Muscle of back (tissue), 11 donors: ENCODE measurements around the gene CCDC57. TPM values are rescaled to one million over a fixed set of nuclear protein-coding genes. Genes with fewer than 3 reads are reported as not detected.

ENCODE experiments used
- DNase-seq, 3 donors: peaks; one replicate each; pipeline versions ENCODE4 v3.0.0 to v3.0.0-alpha.2; 2013
- polyA plus RNA-seq, 10 donors: library from polyadenylated mRNA; unstranded; fragments of 120-200 nt; gene quantifications; one replicate each; pipeline ENCODE4 v1.2.1, GENCODE V29; 2013; ENCODE audit not compliant: insufficient read length in 10 of 10

Gene CCDC57
- polyA plus RNA-seq, 10 donors = 15.7 to 32.8 (median 22.1) TPM

DNA sequence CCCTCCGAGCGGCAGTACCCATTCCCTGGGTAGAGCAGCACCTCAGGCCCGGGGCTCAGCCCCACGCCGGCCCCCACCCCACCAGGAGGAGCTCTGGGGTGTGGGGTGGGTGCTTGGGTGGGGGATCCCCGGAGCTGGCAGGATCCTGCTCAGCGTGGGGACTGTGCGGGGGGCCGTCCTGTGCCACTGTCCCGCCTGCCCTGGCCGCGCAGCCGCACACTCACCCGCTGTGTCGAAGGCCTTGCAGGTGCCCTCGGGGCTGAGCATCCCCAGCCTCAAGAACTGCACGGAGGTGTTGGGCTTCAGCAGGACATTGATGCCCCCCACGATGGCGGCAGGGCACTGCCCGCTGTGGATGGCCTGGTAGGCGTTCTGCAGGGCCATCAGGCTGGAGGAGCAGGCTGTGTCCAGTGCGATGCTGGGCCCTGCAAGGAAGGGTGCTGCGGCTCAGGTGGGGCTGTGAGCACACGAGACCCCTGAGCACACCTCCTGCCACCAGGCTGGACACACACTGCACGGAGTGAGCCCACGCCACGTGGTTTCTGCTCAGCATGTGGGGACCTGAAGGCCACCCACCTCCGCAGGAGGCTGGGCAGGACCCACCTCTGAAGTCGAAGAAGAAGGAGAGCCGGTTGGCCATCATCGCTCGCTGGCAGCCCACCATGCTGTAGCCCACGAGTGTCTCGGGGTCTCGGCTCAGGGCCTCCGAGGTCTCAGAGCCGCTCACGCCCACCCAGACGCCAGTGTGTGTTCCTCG lies 119.5 kb downstream of the CCDC57 start:
- no peak for DNase-seq

DNA sequence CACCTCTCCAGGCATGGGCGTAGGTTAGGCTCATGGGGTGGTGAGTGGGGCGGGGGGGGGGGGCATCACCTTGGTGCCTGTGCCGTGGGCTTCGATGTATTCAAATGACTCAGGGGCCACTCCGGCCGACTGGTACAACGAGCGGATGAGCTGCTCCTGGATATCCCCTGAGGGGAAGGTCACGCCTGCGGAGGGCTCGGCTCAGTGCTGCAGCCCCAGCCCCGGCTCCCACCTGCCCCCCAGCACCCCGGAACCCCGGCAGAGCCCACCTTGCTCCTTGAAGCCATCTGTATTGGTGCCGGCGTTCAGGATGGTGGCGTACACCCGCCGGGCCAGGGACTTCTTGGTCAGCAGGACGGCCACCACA lies 120.0 kb downstream of the CCDC57 start:
- no peak for DNase-seq

DNA sequence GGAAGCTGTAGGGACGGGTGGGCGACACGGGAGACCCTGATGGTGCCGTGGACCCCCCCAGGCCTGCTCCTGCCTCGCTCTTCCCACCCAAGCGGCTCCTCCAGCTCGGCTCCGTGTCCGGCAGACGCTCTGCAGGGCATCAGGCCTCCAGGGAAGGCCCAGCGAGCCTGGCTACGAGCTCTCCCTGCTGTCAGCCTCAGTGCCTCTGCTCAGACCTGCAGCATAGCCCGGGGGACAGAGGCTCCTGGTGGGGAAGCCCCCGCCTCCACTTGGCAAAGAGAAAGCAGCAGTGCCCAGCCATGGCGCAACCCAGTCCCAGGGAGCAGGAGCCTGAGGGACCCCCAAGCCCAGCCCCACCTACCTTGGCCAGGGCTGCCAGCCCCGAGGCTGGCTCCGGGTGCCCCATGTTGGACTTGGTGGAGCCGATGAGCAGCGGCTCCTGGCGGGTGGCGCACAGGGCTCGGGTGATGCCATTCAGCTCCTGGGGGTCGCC lies 120.5 kb downstream of the CCDC57 start:
- DNase-seq = peak in 1 of 3 donors; percentile 0

DNA sequence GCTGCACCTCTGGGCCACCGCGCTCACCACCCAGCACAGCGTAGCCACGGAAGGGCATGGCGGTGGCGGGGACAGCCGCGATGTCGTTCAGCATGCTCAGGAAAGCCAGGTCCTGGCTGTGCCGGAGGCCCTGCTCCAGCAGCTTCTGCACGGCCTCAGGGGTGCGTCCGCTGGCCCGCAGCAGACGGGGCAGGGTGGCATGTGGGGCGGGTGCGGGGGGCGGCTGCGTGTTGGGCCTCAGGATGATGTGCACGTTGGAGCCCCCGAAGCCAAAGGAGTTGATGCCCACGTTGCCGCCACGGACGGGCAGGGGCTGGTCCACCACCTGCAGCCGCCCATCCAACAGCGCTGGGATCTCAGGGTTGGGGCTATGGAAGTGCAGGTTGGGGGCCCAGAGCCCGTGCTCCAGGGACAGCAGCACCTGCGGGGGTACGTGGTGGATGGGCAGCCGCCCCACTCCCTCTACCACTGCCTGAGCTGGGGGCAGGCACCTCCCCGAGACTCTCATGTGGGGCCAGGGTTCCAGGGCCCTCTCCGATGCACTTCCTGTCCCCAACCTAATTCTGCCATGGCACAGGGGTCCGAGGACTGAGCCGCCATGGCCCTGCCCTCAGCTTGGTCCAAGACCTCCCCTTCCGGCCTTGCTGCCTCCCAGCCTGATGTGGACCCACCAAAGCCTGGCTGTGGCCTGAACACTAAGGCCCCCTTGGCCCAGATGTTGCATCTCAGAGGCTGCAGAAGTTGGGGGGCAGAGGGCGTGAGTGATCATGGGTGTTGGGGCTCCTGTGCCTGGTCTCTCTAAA lies 121.2 kb downstream of the CCDC57 start:
- DNase-seq = peak in 1 of 3 donors; percentile 0

DNA sequence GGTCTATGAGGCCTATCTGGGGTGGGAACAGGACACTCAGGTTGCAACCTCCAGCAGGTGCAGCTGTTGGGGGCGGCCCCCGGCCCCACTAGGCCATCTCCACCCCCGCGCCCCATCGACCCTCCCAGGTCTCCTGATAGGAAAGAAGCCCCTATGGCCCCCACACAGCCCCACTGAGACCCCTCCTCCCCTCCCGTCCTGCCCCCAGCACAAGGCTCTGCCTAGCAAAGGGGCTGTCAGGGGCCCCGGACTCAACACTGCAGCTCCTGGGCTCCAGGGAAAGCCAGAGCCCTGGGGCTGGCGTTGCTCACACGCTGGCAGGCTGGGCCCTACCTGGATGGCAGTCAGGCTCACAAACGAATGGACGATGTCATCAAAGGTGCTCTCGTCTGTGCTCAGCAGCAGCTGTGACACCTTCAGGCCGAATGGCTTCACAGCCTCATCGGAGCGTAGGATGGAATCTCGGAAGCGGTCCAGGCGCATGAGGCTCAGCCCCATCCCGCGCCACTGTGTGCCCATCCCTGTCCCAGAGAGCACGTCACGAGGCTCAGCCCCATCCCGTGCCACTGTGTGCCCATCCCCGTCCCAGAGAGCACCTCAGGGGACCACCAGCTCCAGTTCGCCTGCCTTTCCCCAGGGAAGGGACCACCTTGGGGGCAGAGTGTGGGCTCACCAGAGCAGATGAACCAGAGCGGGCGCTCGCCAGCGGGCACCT lies 121.9 kb downstream of the CCDC57 start:
- DNase-seq = peak in 1 of 3 donors; percentile 3

DNA sequence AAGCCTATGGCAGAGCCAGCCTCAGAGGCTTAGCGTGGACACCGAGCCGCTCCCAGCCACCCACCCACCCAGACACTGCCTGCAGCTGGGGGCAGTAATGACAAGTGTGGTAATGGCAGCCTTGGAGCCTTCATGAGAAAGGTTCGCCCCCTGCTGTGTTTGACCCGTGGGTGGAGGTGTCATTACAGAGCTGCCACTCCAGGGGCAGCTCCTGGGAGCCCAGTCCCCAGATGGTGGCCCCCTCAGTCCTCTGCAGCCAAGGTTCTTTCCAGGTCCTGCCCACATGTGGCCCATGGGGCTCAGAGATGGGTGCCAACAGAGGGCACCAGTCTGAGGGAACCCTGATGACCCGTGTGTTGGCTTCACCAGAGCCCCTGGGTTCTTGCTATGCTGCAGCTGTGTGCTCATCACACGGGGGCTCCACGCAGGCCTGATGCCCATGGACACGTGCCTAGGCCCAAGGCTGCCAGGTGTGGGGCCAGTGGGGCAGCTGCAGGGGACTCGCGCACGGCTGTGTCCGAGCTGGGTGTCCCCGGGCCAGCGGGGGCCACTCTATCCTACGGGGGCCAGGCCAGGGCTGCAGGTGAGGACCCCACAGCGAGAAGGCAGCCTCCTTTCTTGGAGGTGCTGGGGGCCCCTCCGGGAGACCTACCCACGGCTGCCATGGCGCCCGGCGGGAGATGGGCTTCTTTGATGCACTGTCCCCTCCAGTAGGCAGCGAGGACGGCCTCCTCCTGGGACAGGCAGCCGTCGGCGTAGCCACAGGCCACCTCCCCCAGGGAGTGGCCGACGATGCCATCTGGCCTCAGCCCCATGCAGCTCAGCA lies 122.7 kb downstream of the CCDC57 start:
- peak in 1 of 3 donors; percentile 0 for DNase-seq

DNA sequence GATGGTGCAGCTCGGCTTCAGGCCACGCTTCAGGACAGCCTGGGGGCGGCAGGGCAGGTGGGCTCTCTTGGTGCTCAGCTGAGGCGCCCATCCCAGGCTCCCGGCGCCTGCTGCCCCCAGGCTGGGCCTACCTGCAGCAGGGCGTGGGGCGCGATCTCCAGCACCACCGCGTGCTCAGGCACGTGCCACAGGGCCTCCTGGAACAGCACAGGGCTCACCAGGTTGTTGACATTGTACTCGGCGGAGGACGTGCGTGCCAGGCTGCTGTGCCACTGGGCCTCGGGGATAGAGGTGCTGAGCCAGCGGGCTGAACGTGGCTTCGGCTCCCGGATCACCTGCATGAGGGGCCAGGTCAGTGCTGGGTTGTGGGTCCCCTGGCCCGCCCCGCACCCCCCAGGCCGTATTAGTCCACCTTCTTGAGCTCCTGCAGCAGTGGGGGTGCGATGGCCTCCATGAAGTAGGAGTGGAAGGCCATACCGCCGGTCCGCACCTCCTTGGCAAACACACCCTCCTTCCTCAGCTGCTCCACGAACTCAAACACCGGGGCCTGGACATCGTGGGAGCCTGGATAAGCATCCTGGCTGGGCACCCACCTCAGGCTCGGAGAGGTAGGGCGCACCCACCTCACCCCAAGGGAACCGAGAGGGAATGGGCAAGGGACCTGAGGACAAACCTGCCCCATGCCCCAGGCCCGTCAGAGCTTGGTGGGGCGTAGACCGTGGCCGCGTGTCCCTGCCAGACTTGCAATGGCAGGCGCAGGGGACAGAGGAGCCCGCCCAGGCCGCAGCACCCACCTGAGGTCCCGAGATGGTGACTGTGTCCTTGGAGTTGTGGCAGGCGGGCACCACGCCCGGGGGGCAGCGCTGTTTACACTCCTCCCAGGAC lies 123.6 kb downstream of the CCDC57 start:
- DNase-seq = peak in 1 of 3 donors; percentile 2

DNA sequence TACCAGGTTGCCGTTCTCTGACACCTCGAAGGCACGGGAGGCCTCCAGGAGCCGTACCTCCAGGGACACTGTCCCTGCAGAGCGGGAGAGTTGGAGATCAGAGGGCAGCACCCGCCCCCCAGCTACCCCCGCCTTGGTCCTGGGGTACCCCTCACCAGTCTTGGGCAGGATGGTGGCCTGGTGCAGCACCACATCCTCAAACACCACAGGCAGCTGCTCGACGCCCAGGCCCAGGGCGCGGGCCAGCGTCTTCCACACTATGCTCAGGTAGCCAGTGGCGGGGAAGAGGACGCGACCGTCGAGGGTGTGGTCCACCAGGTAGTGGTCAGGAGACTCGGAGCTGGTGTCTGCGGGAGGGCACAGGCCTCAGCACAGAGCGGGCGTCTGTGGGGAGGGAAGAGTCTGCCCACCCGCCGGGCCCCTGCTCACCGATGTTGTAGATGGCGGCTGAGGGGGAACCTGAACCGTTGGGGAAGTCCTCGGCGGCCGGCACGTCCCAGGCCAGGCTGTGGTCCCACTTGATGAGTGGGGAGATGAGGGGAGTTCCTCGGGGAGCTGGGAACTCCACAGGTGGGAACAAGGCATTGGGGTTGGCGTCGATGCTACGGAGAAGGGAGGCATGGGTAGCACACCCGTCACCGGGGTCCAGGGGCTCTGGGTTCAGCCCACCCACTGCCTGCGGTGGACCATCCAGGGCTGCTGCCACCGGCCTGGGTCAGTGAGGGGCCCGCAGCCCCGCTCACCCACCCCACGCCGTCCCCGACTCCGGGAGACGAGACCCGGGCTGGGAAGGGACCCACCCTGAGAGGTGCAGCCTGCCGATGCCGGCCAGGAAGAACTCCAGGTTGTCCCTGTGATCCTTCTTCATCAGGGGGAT lies 124.4 kb downstream of the CCDC57 start:
- DNase-seq = peak in 1 of 3 donors; percentile 0

DNA sequence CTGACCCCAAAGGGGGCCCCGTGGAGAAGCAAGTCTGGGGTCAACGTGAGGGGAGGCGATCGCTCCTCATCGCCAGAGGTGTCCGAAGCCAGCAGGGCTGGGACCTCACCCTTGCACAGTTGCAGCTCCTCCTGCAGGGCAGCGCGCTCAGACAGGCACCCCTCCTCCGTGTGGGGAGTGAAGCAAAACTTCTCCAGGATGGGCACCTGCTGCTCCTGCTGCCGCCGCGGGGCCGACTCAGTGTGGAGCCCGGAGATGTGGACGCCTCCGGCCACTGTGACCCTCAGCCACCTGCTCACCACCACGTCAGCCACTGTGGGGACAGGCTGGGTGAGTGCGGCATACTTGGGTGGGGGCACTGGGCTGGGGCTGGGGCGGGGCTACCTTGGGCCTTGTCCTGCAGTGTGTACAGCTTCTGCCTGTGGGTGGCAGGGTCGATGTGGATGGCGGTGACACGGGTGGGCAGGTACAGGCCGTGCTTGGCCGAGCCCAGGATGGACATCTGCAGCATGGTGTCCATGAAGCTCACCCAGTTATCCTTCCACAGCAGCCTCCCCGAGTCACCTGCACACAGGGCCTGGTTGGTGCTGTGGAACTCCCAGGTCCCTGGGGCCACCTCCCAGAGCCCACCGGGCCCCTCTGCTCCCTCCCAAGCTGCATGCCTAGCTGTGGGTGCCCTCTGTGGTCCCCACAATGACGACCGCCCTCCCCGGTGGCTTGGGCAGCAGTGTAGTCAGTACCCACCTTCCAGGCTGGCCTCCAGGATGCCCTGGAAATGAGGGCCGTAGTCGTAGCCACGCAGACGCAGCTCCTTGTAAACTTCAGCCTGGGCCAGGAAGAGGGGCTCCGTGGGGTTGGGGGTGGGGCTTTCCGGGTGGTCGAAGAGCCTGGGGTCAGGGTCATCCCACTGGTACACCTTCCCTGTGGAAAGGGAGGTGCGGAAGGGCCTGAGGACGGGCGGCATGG lies 125.4 kb downstream of the CCDC57 start:
- peak in 1 of 3 donors; percentile 2 for DNase-seq

DNA sequence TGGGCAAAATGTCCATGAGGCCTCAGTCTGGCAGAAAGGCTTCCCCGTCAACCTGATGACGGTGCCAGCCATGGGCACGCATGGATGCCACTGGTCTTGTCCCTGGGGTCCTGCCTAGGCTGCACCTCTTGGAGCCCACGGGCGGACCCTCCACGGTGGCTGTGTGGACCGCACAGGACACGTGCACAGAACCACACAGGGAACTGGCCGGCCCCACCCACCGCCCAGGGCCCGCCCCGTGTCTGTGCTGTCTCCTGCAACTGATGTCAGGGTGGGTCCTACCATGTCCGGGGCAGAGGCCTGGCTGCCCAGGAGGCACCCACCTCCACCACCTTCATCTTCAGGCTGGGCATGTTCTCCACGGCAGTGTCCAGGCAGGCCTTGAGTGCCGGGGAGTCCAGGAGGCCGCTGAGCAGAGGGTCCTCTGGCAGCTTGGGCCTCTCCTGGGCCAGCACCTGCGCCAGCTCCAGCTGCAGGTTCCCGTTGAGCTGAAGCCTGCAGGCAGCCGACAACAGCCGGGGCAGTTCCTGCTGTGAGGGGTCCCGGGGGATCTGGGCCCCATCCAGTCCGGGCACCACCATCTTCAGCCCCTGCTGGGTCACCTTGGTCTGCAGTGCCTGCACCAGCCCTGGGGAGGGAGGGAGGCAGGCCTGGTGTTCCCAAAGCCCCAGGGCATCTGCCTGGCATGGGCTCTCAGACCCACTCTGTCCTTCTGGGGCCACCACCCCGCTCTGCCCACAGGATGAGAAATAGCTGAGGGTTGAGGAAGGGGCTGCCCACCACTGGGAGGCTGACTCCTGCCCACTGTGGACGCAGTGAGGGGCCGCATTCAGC lies 126.5 kb downstream of the CCDC57 start:
- DNase-seq = peak in 1 of 3 donors; percentile 2

DNA sequence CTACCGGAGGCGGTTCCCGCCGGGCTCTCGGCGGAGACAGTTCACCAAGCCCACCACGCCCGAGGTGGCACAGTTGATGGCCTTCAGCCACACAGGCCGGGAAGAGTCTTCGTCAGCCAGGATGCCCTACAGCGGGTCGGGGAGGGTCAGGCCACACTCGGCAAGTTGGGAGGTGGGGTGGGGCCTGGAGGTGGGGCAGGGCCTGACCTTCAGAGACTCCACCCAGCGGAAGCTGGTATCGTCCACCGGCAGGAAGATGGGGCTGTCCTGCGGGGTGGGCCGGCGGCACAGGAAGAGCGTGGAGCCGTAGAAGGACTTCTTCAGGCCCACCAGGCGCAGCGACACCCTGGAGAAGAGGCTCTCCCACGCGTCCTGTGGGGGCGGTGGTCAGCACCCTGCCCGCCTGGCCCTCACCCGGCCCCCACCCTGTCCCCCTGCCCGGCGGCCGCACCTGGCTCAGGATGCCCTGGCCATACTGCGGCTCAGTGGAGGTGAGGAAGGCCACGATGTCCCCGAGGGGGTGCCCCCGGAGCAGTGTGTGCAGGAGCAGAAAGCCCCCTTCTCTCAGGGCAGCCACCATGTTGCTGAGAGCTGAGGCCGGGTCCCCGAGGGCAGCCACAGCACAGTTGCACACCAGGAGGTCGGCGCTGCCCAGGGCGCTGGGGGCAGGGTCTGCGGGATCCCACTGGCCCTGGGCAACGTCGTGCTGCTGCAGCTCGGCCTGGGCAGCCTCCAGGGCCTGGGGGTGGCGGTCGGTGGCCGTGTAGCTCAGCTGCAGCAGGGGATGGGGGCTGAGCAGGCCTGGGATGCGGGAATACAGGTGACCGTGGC lies 127.4 kb downstream of the CCDC57 start:
- peak in 1 of 3 donors; percentile 6 for DNase-seq

DNA sequence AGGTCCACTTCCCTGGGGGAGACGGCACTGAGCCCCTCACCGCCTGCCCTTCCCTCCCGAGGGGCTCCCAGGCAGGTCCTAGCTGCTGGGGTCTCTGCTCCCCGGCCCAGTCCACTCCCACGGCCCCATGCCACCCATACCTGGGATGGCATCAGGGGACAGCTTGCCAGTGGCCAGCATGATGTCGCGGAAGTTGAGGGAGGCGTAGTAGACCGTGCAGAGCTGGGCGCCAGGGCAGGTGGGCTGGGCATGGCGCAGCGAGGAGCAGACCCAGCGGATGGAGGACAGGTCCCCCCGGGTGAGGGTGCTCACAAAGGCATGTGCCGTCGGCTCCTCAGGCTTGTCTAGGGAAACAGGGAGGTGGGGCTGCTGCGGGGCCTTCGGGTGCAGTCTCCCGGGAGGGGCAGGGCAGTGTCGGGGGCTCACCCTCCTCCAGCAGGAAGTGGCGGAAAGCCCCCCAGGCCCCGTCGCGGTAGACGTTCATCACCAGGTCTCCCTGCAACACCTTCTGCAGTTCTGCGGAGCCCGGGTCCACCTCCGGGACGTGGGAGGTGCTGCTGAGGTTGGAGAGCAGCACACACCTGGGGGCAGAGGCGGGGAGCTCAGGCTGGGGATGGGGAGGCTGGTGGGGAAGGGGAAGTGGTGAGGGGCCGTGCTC lies 128.1 kb downstream of the CCDC57 start:
- peak in 1 of 3 donors; percentile 2 for DNase-seq

DNA sequence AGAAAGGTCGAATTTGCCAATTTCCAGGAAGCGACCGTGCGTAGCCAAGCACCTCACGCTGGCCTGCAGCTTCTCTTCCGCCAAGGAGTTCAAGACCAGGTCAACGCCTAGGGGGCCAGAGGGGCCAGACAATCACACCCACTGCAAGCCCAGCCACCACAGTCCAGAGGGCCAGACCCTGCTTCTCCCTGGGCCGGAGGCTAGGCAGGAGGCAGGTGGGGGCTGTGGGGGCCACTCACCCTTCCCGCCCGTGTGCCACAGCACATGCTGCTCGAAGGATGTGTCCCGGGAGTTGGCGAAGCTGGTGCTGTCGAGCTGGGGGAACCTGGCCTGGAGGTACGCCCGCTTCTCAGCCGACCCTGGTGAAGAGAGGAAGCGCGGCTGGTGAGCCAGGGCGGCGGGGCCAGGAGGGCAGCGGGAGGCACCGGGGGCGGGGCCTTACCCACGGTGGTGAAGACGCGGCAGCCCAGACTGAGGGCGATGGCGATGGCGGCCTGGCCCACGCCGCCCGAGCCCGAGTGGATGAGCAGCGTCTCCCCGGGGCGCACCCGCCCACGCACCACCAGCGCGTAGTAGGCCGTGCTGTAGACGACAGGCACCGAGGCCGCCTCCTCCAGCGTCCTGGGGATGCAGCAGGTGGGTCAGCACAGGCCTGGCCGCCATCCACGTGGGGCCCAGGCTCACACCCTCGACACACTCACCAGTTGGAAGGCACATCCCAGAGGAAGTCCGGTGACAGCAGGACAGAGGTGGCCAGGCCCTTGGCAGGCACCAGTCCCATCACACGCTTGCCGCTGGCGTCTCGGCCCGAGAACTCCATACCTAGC lies 128.9 kb downstream of the CCDC57 start:
- peak in 1 of 3 donors; percentile 1 for DNase-seq

DNA sequence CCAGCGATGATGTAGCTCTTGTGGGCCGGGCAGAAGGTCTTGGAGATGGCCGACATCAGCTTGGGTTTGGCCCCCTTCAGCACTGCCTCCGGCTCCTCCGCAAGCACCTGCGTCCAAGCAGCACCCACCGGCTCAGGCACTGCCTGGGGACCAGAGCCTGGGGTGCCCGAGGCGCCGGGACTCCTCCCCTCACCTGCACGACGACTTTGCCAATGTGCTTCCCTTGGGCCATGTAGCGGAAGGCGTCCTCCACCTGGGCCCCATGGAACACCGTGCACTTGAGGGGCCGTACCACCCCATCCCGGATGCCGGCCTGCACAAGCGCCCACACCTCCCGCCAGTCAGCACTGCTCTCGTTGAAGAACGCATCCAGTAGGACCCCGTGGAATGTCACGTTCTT lies 129.6 kb downstream of the CCDC57 start:
- DNase-seq = peak in 1 of 3 donors; percentile 2

DNA sequence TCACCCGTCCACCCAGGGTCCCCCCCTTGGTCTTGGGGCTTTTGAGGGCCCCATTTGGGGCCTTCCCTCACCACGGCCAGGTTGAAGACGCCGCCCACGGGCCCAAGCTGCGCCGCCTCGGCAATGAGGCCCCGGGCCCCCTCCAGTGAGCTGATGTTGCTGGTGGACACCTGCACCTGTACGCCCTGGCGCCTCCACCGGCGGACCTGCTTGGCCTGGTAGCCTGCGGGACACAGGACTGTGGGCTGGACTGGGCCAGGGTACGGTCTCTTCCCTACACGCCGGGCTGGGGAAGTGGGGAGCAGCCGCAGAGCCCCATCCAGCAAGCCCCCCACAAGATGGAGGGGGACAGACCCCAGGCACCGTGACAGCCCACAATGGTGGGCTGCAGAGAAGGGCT lies 130.2 kb downstream of the CCDC57 start:
- DNase-seq = peak in 1 of 3 donors; percentile 1
